Transverse colon (tissue), 4 donors: Measurements from ENCODE around the gene CARD10. TPM values are rescaled to one million over a fixed set of nuclear protein-coding genes. Genes with fewer than 3 reads are reported as not detected.

Source experiments
- DNase-seq: peaks from one replicate; pipeline ENCODE4 v3.0.0-alpha.2; 2019
- H3K27ac ChIP-seq, 4 donors: fragments of 200-600 bp; sonication (generic); 2 replicates each; pipeline ENCODE4 v1.5.1; 2016 to 2018; ENCODE audit warnings: inconsistent platforms in 4 of 4
- H3K27me3 ChIP-seq: fragments of 200-600 bp; sonication (generic); 2 replicates; pipeline ENCODE4 v1.5.1; 2017; ENCODE audit warnings: inconsistent platforms
- H3K36me3 ChIP-seq, 4 donors: fragments of 200-600 bp; sonication (generic); 2 replicates each; pipeline ENCODE4 v1.5.1; 2017 to 2019; ENCODE audit warnings: inconsistent platforms in 4 of 4
- H3K4me1 ChIP-seq, 4 donors: fragments of 200-600 bp; sonication (generic); 2 replicates each; pipeline ENCODE4 v1.5.1; 2017 to 2020; ENCODE audit warnings: inconsistent platforms in 4 of 4
- H3K4me3 ChIP-seq, 4 donors: fragments of 200-600 bp; sonication (generic); 1 replicate in 1 of 4; 2 replicates in 3 of 4; pipeline versions ENCODE4 v1.5.1 to v1.6.1; 2017 to 2019; ENCODE audit warnings: inconsistent platforms in 4 of 4
- H3K9me3 ChIP-seq, 2 donors: fragments of 200-600 bp; sonication (generic); 2 replicates each; pipeline ENCODE4 v1.5.1; 2017 to 2019; ENCODE audit warnings: inconsistent platforms in 2 of 2
- CTCF ChIP-seq, 5 experiments: fragments of 200-600 bp in 3 of 5; fragments of 450-650 bp in 2 of 5; sonication (generic) in 3 of 5; IDR thresholded peaks; 1 replicate in 2 of 5; 2 replicates in 3 of 5; pipeline ENCODE4 v1.5.1; 2016 to 2017; ENCODE audit warnings: antibody characterized with exemption in 5 of 5, inconsistent platforms in 3 of 5, mild to moderate bottlenecking in 2 of 5, moderate library complexity in 1 of 5
- EP300 ChIP-seq: sonication (generic); formaldehyde crosslinking; IDR thresholded peaks from one replicate; pipeline ENCODE4 v1.6.1; 2017; ENCODE audit warnings: antibody characterized with exemption, low read depth
- POLR2A ChIP-seq: fragments of 450-650 bp; IDR thresholded peaks from one replicate; pipeline ENCODE4 v1.6.1; 2016; ENCODE audit warnings: antibody characterized with exemption, mild to moderate bottlenecking, moderate library complexity
- POLR2AphosphoS5 ChIP-seq, 3 donors: sonication (generic); formaldehyde crosslinking; IDR thresholded peaks; one replicate each; pipeline ENCODE4 v1.6.1; 2016; ENCODE audit warnings: antibody characterized with exemption in 3 of 3
- WGBS, 2 donors: methylation state at CpG; one replicate each; pipeline ENCODE4 v1.1.5; 2018; ENCODE audit warnings: low coverage in 1 of 2; 5-methylcytosine and 5-hydroxymethylcytosine counted together
- in situ Hi-C, 4 donors: fragments of 200-750 bp; cut with MboI; loops; one replicate each; pipeline versions ENCODE4 v1.15.0 to v1.15.1; 2017; ENCODE audit warnings: low sequenced_read_pairs in 3 of 4, low pct_ligation_motif_present in 1 of 4, low pct_unique_long_range_greater_than_20kb in 1 of 4
- intact Hi-C: fragments of 100-400 bp; cut with DNase I; formaldehyde crosslinking; loops from one replicate; pipeline ENCODE4 v1.15.1; 2023; ENCODE audit warnings: low total_unique reads
- total RNA-seq, 4 donors: library from RNA; depleted of rRNA; stranded (reverse); fragments of >200 nt; gene quantifications; one replicate each; pipeline ENCODE4 v1.1.0, GENCODE V29; 2016

The CARD10 gene
- total RNA-seq, 4 donors from 2014 or later: 46.3 to 166 (median 60.9) TPM

- WGBS, 2 donors: 0 to 84% methylated on average over 1 to 17 of the region's 17 CpGs
- Histone ChIP-seq H3K9me3 (no peaks in the 10 kb centered on the region), H3K36me3 (no peaks in the 10 kb centered on the region), H3K4me3 (no peak overlapping the region), H3K27ac (no peak overlapping the region), H3K27me3 (no peaks in the 10 kb centered on the region), H3K4me1 (peaks cover 0 to 8% (median 2%) of the 10 kb centered on the region in 4 donors)
- no peak for TF ChIP-seq CTCF (IDR thresholded peaks at IDR 0.05)
- no peak for TF ChIP-seq POLR2AphosphoS5 (IDR thresholded peaks at IDR 0.05)
- no peak for TF ChIP-seq POLR2A
- no peak for TF ChIP-seq EP300
- in situ Hi-C loops: no loop called here
- DNase-seq: no peak
- intact Hi-C loops: no loop called here
These were observed 38.5 kb downstream of the CARD10 start for GRCh38 chr22:37480387-37481346.

DNA sequence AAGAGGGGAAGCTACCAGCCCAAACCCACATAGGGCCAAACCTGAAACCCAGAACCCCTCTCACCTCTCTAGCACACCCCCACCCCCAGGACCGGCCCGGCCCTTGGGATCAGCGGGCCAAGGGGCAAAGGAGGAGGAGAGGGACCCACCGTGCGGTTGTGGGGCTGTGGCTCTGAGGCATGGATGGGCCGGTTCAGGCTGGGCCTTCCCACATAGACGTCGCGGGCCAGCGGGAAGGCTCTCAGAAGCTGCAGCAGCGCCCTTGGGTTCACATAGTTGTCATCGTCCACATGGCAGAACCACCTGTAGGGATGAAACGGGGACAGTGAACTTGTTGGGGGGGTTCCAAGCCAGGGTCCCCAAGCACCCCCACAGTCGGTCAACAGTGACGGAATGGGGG, 40.0 kb downstream of the CARD10 start:
- Histone ChIP-seq H3K9me3 (no peaks in the 10 kb centered on the region), H3K27ac (no peak overlapping the region), H3K4me3 (no peak overlapping the region), H3K27me3 (no peaks in the 10 kb centered on the region), H3K4me1 (peaks cover 0 to 8% (median 2%) of the 10 kb centered on the region in 4 donors), H3K36me3 (no peaks in the 10 kb centered on the region)
- TF ChIP-seq CTCF (IDR thresholded peaks at IDR 0.05): no peak
- TF ChIP-seq EP300: no peak
- TF ChIP-seq POLR2A: no peak
- no peak for TF ChIP-seq POLR2AphosphoS5 (IDR thresholded peaks at IDR 0.05)
- 88% methylated on average over 15 of the region's 15 CpGs; no CpG with 5 or more reads in 1 of the 2 donors for WGBS, 2 donors
- in situ Hi-C loops: no loop called here
- DNase-seq: no peak
- intact Hi-C loops: no loop called here

GRCh38 chr22:37476389-37477329, 42.6 kb downstream of the CARD10 start:
- Histone ChIP-seq H3K27me3 (peaks cover 7% of the 10 kb centered on the region), H3K36me3 (no peaks in the 10 kb centered on the region), H3K9me3 (no peaks in the 10 kb centered on the region), H3K4me3 (no peak overlapping the region), H3K4me1 (no peaks in the 10 kb centered on the region), H3K27ac (no peak overlapping the region)
- in situ Hi-C loops: no loop called here
- WGBS, 2 donors: 20 to 73% methylated on average over 1 to 14 of the region's 14 CpGs
- no peak for TF ChIP-seq POLR2A
- TF ChIP-seq POLR2AphosphoS5 (IDR thresholded peaks at IDR 0.05): no peak
- no peak for TF ChIP-seq EP300
- TF ChIP-seq CTCF (IDR thresholded peaks at IDR 0.05): no peak
- DNase-seq: no peak
- intact Hi-C loops: no loop called here
